Coronary artery (tissue), 2 donors: ENCODE measurements around the gene PC.
"Not testable (repeated sequence)": the region's sequence is repeated elsewhere in the genome, so short reads cannot be mapped to it uniquely, and the experiment has no call there.

ENCODE experiments used
- DNase-seq: peaks from one replicate; pipeline ENCODE4 v3.0.0-alpha.2; 2017; ENCODE audit warnings: low spot score
- H3K27ac ChIP-seq, 2 donors: fragments of 200-600 bp; sonication (generic); one replicate each; pipeline ENCODE4 v1.5.1; 2016 to 2019
- H3K4me3 ChIP-seq: fragments of 200-600 bp; sonication (generic); 2 replicates; pipeline ENCODE4 v1.5.1; 2016; ENCODE audit warnings: mild to moderate bottlenecking, moderate library complexity
- CTCF ChIP-seq: fragments of 200-600 bp; sonication (generic); IDR thresholded peaks from one replicate; pipeline ENCODE4 v1.5.1; 2019; ENCODE audit warnings: antibody characterized with exemption

The PC gene

GRCh38 chr11:66964495-66964894 lies 6.3 kb upstream of the PC start:
- Histone ChIP-seq H3K27ac (peak overlapping the region in 1 of 2 donors; percentile 43), H3K4me3 (no peak overlapping the region)
- TF ChIP-seq CTCF: no peak
- DNase-seq: no peak

- no peak for TF ChIP-seq CTCF
- H3K27ac ChIP-seq: no peak overlapping the region
- no peak for DNase-seq
- H3K4me3 ChIP-seq: no peak overlapping the region
Observed at GRCh38 chr11:66962801-66963200, 4.6 kb upstream of the PC start.

- DNase-seq: no peak
- H3K27ac ChIP-seq: no peak overlapping the region
- H3K4me3 ChIP-seq: no peak overlapping the region
- no peak for TF ChIP-seq CTCF
Observed at GRCh38 chr11:66962247-66962646, 4.1 kb upstream of the PC start.

GRCh38 chr11:66961691-66962213 lies 3.6 kb upstream of the PC start:
- DNase-seq, H3K4me3 ChIP-seq, H3K27ac ChIP-seq: not testable (repeated sequence)

- no peak for DNase-seq
- Histone ChIP-seq H3K4me3 (peak overlapping the region; percentile 79), H3K27ac (peak overlapping the region in 1 of 2 donors; percentile 80)
- no peak for TF ChIP-seq CTCF
Observed at GRCh38 chr11:66958956-66959274, 732 bp upstream of the PC start.

GRCh38 chr11:66957971-66958231 lies 282 bp downstream of the PC start:
- no peak for DNase-seq
- H3K4me3 ChIP-seq: peak overlapping the region; percentile 79
- no peak for TF ChIP-seq CTCF
- peak overlapping the region; percentile 60 to 85 for H3K27ac ChIP-seq

GRCh38 chr11:66956689-66957290 lies 1.4 kb downstream of the PC start:
- Histone ChIP-seq H3K4me3 (peak overlapping the region; percentile 6), H3K27ac (peak overlapping the region in 1 of 2 donors; percentile 36)
- no peak for TF ChIP-seq CTCF
- DNase-seq: no peak
